GM19193 (cell line): ENCODE measurements around the gene SLITRK6.

ENCODE experiments used
- POLR2A ChIP-seq: IDR thresholded peaks from 4 replicates; pipeline ENCODE4 v1.6.1; 2011; ENCODE audit not compliant: insufficient read depth, insufficient read length; ENCODE audit errors: extremely low read depth

The SLITRK6 gene, protein sequence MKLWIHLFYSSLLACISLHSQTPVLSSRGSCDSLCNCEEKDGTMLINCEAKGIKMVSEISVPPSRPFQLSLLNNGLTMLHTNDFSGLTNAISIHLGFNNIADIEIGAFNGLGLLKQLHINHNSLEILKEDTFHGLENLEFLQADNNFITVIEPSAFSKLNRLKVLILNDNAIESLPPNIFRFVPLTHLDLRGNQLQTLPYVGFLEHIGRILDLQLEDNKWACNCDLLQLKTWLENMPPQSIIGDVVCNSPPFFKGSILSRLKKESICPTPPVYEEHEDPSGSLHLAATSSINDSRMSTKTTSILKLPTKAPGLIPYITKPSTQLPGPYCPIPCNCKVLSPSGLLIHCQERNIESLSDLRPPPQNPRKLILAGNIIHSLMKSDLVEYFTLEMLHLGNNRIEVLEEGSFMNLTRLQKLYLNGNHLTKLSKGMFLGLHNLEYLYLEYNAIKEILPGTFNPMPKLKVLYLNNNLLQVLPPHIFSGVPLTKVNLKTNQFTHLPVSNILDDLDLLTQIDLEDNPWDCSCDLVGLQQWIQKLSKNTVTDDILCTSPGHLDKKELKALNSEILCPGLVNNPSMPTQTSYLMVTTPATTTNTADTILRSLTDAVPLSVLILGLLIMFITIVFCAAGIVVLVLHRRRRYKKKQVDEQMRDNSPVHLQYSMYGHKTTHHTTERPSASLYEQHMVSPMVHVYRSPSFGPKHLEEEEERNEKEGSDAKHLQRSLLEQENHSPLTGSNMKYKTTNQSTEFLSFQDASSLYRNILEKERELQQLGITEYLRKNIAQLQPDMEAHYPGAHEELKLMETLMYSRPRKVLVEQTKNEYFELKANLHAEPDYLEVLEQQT

DNA sequence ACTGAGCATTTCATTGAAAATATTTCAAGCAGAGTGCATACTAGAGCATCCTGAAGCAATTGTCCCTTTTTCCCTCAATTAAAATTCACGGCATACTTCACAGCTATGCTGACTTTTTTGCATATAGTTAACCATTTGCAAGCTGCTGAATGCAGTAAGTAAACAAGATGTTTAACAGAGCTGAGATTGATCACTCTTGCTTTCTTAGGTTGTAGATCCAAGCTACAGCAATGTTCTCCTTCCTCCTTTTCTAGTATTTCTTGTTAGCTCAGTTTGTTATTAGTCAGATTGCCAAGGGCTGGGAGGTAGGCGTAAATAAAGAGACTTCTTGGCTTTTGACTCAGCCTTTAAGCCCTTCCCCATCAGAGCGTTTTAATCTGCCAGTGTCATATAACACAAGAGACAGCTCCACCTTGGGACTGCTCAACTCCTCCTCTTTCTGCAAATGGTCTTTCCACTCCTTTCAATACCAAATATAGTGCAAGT lies at the start of gene SLITRK6:
Gene SLITRK6, minus strand, starts transcription at position 323 of the 486 bp plus-strand sequence. CDS start 2,911 bp downstream, outside the sequence.
- no peak for TF ChIP-seq POLR2A

DNA sequence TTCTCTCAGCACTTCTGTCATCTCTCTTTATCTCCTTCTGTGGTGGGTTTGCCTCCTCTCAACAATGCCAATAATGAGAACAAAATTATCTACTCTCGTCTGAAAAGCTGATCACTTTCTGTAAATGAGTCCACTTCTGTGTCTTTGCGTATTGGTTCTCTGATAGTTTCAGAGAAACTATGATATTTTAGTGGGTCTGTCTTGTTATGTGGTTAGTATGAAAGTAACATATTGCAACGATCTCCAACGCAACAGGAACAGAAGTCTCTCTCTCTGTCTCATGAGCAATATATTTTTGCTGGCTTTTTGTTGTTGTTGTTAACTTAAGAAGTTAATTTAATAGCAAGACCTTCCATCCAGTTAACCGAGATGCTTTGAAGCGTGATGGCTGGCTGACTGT lies 47.8 kb upstream of the SLITRK6 start:
- no peak for TF ChIP-seq POLR2A

DNA sequence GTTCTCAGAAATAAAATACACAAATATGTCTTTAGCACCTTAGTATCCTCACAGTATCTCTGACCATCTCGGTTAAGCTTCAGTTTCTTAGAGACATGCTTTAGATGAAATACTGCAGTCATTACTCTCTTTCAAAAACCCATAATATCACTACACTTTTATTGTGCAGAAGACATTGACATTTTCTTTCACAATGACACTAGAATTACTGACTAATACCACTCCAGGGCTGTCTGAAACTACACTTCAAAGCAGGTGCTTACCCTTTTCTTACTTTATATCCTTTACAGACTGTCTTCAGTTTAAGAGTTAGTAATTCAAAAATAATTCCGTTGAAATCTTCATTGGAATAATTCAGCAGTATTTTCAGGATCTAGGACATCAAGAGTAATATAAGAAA lies 42.2 kb upstream of the SLITRK6 start:
- no peak for TF ChIP-seq POLR2A

DNA sequence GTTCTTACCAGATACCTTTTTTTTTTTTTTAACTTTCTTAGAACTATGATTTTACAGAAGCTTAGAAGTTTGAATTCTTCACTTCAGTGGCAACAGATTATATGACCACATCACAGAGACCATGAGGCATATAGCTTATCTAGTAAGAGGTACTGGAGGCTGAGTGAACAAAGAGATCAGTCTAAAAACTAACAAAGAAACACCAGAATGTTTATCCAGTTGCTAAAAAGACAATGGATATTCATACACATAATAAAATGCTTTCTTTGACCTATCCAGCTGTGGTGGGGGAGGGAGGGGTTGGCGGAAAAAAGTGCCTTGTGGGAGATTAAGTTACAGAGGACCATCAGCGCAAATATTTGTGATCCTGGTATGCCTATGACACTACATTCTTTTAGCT lies 34.7 kb upstream of the SLITRK6 start:
- no peak for TF ChIP-seq POLR2A

DNA sequence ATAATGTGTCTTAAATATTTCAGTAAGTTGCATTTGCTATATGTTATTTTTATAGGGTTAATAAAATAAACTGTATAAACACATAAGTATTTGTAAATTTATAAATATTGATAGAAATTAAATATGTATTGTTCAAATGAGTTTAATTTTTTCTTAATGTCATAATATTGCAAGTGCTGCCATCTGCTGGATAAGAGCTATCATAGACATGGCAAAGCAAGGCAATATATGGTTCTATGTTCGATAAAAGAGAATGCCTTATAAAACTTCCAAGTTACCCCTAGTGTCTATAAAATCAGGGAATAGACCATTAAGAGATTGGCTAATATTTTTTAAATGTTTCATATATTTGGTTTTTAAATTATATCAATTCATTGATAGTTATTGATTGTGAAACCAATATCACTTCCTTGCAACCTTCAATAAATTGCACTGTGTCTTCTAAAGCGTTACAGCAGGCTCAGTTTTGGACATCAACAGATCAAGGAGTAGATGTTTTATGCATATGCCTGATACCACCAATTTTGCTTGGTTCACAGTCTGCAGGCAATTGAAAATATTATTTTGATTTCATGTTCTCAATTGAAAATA lies 29.0 kb upstream of the SLITRK6 start:
- no peak for TF ChIP-seq POLR2A

DNA sequence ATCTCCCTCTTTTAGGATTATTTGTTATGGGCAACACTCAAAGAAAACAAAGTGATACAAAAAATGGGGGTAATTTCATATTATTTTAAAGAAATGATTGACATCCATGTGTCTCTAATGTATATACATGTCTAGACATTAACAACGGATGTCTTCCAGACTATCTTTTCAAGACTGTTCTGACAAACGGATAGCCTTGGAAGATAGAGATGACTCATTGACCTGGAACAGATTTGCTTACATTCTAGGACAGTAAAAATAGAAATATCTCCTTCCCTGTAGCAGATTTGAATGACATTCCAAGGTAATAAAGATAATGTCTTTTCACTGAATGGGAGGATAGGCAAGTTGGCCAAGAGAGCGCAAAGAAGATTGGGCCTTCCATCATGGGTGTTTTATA lies 26.2 kb upstream of the SLITRK6 start:
- no peak for TF ChIP-seq POLR2A

DNA sequence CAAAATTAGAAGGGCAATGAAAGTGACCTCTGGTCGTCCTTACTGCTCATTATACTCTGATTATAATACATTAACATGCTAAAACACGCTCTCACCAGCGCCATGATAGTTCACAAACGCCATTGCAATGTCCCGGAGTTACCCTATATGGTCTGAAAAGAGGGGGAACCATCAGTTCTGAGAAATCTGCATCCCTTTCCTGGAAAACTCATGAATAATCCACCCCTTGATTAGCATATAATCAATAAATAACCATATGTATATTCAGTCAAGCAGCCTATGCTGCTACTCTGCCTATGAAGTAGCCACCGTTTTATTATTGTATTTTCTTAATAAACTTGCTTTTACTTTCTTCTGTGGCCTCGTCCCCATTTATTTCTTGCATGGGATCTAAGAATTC lies 24.6 kb upstream of the SLITRK6 start:
- no peak for TF ChIP-seq POLR2A

DNA sequence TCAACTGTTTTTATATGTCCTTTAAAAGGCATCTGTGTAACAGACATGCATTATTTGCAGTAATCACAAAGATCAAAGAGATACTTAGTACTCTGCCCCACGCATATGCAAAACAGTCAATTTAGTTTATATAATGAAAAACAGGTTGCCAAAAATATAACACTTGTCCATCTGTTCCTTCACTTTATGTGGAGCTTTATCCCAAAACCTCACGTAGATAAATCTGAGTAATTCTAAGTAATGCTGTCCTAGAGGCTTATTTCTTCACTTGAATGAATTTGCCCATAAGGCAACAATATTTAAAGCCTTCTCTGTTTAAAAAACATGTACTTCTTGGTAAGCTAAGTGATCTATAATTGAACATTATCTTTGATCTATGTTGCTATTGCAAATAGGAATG lies 20.3 kb upstream of the SLITRK6 start:
- TF ChIP-seq POLR2A = no peak

DNA sequence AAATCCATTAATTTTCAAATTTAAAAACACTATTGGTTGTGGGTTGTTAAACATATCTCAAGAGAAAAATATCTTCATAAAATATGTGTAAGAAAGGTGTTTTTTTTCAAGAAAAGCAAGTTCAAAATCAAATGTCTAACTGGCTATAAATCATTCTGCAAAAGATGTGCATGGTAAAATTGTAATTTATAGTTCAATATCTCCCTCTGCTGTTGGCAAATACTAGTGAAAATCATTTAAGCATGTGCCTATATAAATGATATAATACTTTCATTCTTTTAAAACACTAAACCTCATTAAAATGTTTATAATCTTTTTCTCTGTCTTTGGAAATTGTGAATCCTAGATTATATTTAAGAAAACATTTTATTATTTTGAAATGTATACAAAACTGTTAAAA lies 17.2 kb upstream of the SLITRK6 start:
- TF ChIP-seq POLR2A = no peak

DNA sequence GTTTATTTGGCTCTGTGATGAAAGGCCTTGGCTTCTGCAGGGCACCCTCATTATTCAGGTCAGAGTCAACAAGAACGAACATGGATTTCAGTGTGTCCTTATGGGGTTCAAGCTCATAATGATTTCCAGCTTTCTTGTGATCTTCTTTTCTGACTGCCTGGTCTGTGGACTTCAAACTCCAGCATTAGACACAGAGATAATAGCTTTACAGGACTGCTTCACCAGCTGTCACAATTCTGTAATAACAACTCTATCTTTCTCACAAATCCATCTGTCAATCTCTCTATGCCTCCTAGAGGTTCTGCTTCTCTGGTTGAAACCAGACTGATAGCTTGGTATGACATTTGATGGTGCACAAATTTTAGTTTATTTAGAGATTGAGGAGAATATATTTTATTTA lies 13.1 kb upstream of the SLITRK6 start:
- TF ChIP-seq POLR2A = no peak

DNA sequence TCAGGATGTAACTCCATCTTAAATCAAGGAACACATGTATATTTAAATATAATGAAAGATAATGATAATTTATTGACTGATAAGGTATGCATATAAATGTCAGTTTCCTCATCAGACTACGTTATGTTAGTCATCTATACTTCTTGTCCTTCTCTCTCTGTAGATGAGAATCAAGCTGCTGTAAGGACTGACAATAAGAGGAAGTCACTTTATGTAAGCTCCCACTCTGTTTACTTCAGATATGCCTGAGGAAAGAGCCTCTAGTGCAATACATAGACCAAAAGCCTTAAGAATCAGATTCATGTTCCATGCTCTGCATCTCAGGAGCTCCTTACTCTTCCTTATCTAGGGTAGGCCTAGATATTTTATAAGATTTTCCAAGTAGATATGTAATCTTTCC lies 9.6 kb upstream of the SLITRK6 start:
- TF ChIP-seq POLR2A = no peak

DNA sequence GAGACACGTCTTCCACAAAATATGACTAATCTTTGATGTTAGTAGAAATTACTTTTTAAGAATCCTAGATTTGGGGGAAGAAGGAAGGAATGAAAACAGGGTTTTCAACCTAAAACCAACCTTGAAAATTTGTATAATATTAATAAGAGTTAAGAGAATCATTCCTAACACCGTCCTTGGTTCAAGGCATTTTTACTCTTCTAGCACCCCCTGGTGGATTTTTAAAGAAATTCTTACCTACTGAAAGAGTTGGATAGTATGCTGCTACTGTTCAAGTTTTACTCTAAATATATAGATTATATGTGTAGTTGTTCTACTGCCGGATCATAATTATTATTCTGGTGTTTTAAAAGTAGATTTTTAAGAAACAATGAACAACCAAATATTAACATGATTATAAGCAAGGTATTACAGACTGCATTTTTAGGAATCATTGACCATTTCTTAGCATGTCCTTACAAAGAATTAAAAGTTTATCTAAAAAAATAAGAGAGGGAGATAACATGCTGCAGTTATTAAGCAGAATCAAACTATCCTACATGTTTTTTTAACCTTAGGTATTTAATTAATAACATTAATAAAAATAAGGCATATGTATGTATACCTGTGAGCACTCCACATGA lies 7.4 kb upstream of the SLITRK6 start:
- no peak for TF ChIP-seq POLR2A

DNA sequence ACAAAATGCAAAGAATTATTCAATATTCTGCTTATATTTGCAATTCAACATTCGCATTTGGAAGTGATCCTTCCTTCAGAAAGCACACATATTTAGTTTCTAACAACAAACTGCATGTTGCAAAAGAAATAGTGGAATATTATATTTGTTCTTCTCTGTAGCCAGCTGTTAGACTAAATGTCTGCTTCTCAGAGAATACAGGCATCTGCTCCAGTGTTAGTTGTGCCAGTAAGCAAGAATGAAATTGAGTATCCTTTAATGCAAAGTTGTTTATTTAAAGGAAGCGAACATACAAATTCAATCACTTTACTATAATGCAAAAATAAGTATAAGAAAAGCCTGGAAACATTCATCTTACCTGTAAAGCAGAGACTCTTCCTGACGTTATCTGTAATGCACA lies 663 bp downstream of the SLITRK6 start:
- no peak for TF ChIP-seq POLR2A

DNA sequence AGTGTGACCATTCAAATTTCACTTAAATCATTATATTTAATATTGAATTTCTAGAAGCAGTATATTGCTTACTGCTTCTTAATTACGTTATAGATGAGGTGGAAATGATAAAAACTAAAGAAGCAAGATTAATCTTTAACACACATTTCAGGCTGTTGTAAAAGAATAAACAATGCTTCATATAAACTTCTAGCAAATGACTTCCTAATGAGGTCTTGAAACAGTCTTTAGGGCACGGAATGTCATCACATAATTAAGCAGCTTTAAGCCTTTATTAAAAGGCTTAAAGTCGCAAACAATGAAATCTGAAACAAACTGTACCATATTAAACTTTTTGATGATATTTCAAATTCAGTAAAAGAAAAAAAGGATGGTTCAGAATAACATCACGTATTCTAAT lies 1.9 kb downstream of the SLITRK6 start:
- TF ChIP-seq POLR2A = no peak

DNA sequence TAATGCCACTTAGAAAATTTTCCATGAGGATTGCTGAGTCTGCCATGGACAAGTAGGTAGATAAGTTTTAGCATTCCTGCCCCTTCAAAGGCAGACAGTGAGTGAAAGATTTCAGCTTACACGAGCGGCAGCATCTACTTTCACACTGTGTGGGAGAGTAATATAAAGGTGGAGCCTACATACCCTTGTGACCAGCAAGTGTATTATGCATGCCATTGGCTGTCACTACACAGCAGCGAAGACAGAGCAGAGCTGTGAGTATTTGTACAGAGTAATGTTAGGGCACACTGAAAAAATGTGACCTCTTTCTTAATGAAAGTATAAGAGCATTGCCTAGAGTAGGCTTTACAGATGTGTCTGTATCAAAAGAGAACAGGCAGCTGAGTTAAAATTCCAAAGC lies 14.0 kb downstream of the SLITRK6 start:
- no peak for TF ChIP-seq POLR2A
